Bone marrow (tissue), 2 donors: ENCODE data around the gene PRICKLE1.
"Not testable (repeated sequence)": the region's sequence is repeated elsewhere in the genome, so short reads cannot be mapped to it uniquely, and the experiment has no call there.

Source experiments
- DNase-seq, 2 donors: peaks; one replicate each; lab custom pipeline; 2025; lab: John Stamatoyannopoulos, UW

Gene PRICKLE1

DNA sequence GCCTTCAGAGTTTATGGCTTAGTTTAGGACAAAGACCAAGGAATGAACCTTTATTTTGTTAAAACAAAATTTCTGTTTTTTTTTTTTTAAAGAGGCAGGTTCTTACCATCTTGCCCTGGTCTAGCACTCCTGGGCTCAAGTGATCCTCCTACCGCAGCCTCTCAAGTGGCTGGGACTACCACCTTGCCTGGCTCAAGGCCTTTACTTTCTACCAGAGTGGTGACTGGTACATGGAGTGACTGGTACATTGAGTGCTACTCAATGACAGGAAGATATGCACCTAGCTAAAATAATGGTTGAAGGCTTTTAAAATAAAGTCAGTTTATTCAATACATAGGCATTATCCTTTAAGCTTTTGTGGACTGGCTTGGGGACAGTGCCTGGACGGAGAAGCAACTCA is 32.6 kb downstream of the PRICKLE1 start:
- DNase-seq, result no peak

DNA sequence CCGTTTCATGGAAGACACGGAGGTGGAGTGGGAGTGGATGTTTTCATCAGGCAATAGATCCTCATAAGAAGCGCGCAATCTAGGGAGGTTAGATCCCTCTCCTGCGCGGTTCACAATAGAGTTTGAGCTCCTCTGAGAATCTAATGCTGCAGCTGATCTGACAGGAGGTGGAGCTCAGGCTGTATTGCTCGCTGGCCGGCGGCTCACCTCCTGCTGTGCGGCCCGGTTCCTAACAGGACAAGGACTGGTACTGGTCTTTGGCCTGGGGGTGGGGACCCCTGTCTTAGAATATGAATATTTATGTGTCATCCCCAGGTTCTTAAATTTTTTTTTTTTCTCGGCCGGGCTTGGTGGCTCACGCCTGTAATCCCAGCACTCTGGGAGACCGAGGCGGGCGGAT is 36.7 kb downstream of the PRICKLE1 start:
- DNase-seq, result no peak

DNA sequence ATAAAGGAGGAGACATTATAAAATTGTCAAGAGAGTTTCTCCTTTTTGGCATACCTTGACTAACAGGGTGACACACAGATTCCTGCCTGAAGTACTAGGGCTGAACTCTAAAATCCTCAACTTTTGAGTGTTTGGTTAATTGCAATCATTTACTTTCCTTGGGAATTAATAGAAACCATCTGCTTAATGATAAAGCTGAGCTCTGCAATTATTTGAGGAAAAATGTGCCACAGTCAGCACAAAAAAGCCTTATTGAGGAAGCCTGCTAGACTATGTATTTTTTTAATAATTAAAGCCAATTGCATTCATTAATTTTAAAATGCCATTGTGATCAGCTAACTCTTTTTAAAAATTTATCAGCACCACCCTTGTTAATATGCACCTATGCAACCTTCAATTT is 38.7 kb downstream of the PRICKLE1 start:
- no peak for DNase-seq

DNA sequence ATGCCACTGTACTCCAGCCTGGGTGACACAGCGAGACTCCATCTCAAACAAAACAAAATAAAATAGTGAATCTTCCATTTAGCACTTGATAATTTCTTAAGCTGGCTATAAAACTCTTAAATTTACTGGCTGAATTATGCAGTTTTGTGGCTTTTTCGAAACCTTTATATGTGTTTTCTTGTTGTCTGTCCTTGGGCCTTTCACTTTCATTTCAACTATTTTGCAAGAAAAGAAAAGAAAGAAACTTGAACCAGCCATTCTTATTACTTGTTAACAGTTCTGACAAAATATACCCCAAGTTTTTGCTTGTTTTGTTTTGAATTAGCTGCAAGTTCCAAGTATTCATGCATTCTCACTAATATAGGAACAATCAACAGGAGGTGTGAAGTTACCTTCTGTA is 42.8 kb downstream of the PRICKLE1 start:
- DNase-seq, result no peak

DNA sequence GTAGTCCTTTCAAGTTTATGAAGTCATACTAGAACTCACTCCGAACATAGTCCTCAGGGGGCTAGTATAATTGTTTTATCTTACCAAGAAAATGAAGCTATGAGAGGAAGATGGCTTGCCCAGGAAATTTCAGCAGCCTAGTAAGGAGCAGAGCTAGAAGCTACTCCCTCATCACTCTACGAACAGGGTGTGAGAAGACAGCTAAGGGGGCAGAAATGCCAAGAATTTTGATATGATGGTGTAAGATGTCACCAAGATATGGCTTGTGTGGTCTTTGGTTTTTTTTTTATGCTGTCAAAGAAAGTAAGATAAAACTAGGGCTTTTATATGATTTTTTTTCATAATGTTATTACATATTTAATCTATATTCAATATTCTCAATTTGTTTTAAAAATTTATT is 47.6 kb downstream of the PRICKLE1 start:
- DNase-seq, result no peak

DNA sequence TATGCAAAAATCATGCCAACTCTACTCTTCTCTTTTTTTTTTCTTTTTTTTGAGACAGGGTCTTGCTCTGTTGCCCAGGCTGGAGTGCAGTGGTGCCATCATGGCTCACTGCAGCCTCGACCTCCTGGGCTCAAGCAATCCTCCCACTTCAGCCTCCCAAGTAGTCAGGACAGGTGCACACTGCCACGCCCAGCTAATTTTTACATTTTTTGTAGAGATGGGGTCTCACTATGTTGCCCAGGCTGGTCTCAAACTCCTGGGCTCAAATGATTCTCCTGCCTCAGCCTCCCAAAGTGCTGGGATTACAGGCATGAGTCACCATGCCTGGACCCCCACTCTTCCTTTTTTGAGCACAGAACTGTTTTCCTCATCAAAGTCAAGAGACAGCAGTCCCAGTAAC is 48.2 kb downstream of the PRICKLE1 start:
- not testable (repeated sequence) for DNase-seq

DNA sequence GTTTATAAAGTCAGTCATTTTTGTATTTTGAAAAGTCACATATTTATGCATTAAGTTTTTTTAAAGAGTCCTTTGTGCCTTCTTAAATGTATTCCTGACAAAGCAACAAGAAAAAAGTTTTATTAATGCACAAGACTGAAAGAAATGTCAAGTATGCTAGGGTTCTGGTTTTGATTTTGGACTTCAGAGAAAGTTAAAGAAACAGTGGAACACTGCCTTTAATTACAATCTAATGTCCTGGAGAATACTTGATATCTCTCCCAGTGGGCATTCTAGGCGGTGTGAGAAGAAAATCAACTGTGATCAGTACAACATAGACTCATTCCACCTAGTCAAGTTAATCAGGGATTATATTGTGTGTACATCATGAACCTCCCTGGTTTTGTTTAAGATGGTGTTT is 49.9 kb downstream of the PRICKLE1 start:
- DNase-seq, result no peak

DNA sequence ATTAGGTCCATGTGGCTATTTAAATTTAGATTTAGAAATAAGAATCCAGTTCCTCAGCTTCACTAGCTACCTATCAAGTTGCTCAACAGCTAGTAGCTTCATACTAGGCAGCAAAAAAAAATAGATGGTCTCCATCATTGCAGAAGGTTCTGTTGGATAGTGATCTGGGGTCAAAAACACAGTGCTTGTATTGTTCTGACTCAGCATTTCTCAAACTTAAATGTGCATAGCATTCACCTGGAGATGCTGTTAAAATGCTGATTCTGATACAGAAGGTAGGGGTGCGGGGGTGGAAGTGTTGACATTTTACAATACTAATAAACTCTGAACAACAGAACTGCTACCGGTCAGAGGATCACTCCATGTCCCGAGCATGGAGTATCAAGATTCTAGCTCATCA is 51.3 kb downstream of the PRICKLE1 start:
- no peak for DNase-seq

DNA sequence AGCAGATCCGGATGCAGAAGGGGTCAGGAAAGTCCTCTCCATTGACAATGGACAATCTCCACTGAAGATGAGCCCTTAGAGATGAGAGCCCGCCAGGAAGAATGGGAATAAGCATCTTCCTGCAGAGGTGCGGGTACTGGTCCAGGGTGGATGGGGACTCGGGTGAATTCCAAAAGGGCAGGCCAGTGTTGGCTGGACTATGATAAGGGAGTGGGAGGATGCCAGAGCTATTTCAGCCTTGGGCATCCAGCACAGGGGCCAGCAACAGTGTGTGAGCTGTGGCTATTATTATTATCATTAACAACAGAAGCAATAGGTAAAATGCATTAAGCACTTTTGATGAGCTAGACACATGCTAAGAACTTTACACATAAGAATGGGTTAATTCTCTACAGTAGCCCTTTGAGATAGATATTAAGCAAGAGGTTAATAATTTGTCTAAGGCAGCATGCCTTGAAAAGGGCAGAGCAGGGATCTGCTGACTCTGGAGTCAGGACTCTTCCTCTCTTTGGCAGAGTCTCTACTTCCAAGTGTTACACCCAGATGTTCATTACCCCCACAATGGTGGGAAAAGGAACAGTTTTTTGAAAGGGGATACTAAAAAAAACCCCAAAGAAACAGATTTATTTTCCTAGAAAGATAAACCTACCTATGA is 55.2 kb downstream of the PRICKLE1 start:
- DNase-seq, result no peak

DNA sequence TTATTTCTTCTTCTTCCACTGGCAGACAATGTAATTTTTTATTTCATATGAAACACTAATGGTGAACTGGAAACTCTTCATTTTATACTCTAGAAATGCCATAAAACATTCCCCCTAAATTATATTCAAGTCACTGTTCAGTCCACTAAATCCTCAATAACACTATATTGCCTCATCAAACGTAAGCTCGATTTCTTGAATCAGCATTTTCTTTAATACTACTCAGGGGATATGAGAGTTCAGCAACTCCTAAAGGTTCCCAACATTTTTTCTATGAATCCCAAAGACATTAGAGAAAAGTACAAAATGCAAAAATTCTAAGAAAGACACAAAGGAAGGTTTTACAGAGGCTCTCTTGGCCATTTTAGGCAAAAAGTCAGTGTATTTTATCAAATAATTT is 59.3 kb downstream of the PRICKLE1 start:
- no peak for DNase-seq

DNA sequence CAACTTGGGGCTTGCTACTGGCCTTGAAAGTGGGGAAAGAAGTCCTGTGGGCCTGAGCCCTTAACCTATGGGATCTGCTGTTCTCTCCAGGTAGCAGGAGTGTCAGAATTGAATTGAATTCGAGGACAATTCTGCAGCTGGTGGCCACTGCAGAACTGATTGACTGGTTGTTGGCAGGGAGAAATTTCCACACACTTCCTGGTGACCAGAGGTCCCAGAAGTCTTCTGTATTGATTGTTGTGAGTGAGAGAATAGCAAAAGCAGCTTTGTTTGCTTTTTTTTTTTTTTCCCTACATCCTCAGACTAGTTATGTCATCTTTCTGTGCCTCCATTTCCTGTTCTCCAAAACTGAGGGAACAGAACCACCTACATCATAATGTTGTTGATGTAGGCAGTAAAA is 64.1 kb downstream of the PRICKLE1 start:
- DNase-seq, result no peak

DNA sequence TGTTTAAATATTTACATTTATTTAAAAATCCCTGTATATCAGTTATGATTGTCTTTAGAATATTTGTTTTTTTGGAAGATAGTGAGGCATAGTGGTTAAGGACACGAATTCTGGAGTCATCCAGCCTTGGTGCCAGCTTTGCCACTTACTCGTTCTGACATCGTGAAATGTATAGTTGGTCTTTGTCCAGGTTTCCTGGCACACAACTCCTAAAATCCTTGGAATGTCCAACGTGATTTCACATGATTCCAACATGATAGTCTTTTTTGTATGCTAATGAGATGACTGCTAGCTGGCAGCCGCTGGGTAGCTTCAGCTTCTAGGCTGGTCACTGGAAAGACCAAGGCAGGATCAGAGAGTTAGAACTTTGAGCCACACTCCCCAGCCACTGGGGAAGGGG is 64.8 kb downstream of the PRICKLE1 start:
- no peak for DNase-seq

DNA sequence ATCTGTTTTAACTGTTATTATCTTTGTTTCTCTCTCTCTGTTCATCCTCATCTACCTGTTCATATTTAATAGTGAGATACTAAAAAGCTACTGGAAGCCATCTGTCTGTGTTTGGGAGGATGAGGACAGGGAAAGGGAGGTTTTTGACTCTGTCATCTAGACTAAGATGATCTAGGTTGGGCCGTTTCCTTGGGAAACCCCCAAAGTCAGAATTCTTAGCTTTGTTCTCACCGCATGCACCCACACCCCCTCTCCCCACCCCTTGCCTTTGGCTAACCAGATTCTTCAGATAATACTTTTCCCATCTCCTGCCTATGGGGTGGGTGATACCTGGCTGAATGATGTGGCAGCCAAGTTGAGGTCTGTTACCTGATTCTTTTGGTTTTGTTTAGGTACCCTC is 73.0 kb downstream of the PRICKLE1 start:
- DNase-seq, result no peak

DNA sequence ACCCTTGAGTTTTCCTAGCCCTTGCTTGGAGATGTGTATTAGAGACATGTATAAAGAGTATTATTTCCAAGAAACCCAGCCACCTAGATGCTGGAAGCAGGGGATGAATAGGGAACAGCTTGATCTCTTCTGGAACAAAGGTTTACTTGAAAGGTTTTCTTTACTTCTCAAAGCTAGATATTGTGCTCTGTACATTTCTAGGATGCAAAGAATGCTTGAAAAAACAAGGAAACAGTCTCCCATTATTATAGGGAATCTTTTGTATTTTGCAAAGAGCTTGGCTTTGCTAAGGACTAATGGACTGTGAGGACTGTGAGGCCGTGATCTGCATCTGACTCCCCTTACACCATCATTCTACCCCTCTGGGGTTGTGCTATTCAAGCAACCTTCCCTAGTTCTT is 77.9 kb downstream of the PRICKLE1 start:
- no peak for DNase-seq

DNA sequence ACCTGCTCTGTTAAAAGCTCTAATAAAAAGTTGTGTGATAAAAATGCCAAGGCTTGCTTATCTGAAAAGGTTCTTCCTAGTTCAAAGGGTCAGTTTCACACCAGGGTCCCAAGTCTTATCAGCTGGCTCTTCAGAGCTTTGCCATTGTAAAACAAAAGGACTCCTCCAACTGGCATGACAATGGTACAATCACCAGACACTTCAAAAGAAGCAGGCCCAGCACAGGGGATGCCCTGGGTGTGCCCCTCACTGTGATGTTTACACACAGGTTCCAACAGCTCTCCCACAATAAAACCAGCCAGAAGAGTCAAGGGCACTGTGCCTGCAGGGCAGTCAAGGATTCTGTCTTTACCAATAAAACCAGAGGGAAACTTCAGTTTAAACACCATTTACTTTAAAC is 78.7 kb downstream of the PRICKLE1 start:
- DNase-seq, result no peak

DNA sequence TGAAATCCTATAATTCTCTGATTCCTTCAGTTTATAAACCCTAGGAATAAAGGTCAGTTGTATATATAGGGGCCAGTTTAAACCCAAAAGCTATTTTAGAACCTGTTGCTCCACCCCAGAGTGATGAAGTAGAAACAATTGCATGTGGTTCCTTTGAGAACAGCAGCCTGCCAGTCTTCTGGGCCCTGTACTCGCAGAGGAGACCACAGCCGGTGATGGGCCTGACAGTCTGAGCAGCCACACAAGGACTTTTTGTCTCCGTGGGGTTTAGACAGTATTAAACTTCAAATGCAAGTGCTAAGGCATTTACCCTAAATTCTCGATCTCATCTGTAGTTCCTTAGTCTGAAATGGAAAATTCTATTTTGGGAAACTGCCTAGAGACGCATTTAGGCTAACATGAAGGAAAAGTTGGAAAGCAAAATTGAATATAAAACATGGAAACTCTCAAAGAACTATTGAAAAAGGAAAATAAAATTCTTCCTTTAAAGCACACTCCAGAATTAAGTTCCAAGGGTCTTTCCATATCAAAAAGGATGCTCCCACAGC is 80.6 kb downstream of the PRICKLE1 start:
- no peak for DNase-seq

DNA sequence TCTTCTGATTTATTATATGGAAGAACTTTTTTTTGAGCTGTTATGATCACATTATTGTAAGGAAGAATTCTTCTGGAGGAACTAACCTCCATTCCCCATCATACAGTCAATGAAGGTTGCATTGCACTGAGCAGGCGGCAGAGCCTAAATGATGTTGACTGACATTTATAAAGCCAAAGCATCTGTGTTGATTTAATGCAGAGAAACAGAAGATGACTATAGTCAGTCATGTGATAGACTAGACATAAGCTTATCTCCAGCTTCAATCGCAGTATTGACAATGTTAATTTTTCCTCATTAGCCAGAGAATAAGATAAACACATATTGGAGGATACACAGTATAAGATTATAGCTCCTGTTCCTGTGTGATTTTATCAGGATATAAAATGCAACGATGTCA is 82.0 kb downstream of the PRICKLE1 start:
- DNase-seq, result no peak

DNA sequence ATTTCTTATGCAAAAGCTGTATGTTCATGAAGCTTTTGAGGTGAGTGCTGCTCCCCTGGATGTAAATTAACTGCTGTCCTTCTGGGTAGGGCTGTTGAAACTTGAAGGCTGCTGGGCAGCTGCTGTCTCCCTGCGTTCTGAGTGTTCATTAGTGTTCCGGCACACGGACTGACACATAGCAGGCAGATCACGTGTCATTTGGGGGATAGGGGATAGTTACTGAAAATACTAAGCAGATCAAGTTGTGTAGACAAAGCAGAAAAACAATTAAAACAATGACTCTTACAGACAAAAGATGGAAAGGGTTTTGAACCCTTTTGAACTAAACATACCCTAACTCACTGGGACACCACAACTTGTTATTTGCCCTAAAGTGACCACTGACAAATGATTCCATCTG is 82.5 kb downstream of the PRICKLE1 start:
- DNase-seq, result no peak

DNA sequence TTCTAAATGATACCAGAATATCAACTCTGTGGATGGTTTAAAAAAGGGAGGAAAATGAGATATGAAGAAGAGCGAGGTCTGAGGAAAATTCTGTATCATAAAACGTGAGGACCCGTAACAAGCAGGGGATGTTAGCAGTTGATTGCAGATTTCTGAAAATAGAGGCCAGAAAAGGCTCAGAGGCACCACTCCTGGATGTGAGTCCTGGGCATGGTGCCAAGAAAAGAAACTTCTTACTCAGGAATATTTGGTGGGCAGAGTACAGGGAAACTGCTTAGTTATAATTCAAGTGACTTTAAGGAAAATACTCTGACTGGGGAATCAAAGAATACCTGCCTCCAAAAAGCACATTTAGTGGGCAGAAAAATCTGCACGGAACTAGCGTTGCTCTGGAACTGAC is 85.5 kb downstream of the PRICKLE1 start:
- DNase-seq, result no peak

DNA sequence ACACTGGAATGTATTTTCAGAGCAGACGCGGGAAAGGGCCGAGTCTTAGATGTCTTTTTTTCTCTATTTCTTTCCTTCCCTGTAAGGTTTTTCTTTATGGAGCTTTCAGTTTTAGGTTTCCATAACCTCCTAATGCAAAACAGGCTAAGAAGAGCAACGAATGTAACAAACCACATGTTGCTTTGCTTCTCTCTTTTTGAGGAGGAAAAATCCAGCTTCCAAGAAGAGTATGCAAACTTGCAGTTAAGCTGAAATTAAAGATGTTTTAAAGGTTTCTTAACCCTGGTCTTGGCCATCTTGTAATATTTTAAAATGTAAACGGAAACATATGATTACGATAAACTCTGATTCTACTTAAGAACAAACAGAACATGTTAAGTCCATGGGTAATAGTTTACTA is 86.9 kb downstream of the PRICKLE1 start:
- DNase-seq, result no peak

DNA sequence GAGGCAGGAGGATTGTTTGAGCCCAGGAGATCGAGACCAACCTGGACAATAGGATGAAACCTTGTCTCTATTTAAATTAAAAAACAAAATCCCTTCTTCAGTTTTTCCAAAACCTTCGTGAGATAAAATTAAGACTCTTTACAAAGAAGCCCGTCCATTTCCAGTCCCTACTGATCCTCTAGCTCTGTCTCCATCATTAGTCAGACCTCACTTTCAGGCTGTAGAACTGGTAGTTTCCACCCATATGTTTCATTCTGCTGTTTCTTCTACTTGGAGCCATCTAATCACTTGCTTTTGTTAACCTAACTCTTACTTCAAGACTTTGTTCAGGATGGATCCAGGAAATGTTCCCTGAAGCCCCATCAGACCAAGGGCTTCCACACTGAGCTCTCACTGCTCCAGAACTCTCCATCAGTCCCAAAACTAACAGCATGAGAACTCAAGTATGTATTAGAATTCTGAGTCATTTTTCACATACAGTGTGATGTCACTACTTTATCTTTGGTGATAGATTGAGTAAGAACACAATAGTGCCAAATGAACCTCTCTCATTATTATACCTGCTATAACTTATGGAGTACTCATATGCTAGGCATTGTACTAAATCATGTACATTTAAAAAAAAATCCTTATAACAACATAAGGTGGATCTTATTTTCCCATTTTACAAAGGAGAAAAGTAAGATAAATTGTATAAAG is 90.8 kb downstream of the PRICKLE1 start:
- no peak for DNase-seq

DNA sequence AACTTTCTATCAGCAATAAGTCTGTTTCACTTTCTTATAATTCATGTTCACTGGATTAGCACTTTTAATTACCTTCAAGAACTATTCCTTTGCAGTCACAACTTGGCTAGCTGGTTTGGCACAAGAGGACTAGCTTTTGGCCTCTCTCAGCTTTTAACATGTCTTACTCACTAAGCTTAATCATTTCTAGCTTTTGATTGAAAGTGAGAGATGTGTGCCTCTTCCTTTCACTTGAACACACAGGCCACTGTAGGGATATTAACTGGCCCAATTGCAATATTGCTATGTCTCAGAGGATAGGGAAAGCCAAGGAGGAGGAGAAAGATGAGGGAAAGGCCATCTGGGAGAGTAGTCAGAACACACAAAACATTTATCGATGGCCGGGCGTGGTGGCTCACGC is 92.7 kb downstream of the PRICKLE1 start:
- DNase-seq, result no peak

DNA sequence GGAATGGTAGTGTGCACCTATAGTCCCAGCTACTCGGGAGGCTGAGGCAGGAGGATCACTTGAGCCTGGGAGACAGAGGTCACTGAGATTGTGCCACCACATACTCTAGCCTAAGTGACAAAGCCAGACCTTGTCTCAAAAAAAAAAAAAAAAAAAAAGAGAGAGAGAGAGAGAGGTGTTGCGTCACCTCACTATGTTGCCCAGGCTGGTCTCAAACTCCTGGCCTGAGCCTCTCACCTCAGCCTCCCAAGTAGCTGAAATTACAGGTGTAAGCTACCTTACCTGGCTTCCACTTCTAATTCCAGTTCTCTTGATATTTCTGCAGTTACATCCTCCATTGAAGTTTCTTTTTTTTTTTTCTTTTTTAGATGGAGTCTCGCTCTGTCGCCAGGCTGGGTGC is 94.3 kb downstream of the PRICKLE1 start:
- no peak for DNase-seq

DNA sequence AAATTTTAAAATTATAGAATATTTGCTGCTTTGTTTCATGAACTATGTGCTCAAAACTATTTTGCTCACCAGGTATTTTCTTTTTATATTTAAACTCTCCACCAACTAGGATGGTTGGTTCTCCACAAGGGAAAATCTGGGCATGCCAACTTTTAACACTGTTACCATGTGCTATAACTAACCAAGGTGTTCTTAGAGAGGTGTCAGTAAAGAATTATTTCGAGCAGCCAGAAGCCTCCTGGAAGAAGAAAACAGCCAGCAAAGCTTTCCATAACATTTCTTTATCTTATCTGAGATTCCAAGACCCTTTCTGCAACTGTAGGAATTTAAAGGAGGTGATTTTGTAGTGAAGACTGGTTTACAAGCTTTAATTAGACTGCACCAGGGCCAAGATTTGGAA is 97.3 kb downstream of the PRICKLE1 start:
- no peak for DNase-seq
